ENCODE results near the gene NUMA1.

The NUMA1 gene

GRCh38 chr11:71999798-72000197 lies 80.5 kb downstream of the NUMA1 start:
- DNase-seq: no peak

DNA sequence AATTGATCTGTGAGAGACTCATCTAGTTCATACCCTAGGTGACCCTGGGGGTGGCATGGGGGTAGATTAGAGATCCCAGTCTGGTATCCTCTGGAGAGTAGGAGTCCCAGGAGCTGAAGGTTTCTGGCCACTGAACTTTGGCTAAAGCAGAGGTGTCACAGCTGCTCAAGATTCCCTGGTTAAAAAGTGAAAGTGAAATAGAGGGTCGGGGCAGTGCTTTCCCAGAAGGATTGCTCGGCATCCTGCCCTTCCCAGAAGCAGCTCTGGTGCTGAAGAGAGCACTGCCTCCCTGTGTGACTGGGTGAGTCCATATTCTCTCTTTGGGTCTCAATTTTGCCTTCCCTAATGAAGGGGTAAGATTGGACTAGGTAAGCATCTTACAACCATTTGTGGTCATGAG lies 81.0 kb downstream of the NUMA1 start:
- DNase-seq: no peak

DNA sequence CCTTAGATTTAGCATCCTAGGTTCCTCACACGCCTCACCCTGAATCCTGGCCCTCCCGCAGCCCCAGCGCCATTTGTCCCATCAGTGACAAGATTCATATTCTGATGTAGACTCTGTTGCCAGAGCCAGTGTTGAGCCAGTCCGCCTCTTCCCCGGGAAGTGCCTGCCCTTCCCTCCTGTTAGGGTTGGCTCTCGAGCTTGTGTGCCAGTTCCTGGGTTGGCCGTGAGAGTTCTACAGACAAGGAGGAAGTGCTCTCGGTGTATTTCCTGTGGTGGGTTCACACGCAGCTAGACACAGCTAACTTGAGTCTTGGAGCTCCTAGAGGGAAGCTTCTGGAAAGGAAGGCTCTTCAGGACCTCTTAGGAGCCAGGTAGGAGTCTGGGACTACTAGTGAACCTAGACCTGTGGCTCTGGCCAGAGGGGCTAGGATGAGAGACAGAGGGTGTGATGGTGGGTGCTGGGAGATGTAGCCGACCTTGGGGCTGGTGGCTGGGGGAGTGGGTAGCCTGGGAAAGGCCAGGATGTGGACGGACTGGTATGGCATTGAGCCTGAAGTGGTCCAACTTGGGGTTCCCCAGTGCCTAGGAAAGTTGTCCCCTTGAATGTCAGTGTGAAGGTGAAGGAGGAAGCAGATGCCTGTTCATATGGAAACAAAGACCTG lies 81.6 kb downstream of the NUMA1 start, which contains the start of gene IL18BP:
Gene IL18BP, plus strand, starts transcription at position 261 of the 662 bp plus-strand sequence. CDS start 1,076 bp downstream, outside the sequence.
- no peak for DNase-seq

DNA sequence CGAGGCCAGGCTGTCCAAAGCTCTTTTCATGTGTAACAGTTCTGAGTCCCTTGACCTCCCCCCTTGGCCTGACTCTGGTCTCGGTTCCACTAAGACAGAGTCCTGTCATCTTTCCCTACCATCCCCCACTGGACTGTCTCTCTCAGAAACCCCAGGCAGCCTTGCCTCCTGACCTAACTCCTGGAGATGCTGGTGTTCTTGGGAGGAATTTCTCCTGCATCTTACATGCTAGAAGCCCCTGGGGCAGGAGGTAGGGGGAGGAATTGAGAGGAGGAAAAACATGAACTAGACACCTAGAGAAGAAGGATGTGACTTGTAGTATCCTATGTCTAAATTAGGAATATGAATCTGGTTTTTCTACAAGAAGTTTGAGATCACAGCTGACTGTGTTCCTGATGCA lies 82.3 kb downstream of the NUMA1 start:
- no peak for DNase-seq

- DNase-seq: no peak
These were observed 82.7 kb downstream of the NUMA1 start for GRCh38 chr11:71997594-71997993.

GRCh38 chr11:71996946-71997345 lies 83.4 kb downstream of the NUMA1 start:
- no peak for DNase-seq

GRCh38 chr11:71996517-71996916 lies 83.8 kb downstream of the NUMA1 start:
- DNase-seq: no peak

GRCh38 chr11:71995726-71996291 lies 84.5 kb downstream of the NUMA1 start:
- no peak for DNase-seq

DNA sequence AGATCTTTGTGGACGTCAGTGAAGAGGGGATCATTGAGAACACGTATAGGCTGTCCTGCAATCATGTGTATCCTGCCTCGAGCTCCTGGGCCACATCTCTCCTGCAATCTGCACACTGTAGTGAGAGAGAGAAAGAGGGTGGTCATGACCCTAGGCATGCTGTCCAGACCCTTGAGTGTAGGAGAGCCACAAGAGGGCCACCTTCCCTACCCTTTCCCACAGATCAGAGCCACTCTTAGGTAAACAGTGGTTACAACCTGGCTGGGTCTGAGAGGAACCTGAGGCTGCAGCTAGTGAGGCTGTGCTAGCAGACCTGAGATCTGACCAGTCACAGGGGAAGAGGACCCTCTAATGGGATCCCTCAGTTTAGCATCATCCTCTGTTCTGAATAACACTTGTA lies 85.6 kb downstream of the NUMA1 start:
- DNase-seq: no peak

DNA sequence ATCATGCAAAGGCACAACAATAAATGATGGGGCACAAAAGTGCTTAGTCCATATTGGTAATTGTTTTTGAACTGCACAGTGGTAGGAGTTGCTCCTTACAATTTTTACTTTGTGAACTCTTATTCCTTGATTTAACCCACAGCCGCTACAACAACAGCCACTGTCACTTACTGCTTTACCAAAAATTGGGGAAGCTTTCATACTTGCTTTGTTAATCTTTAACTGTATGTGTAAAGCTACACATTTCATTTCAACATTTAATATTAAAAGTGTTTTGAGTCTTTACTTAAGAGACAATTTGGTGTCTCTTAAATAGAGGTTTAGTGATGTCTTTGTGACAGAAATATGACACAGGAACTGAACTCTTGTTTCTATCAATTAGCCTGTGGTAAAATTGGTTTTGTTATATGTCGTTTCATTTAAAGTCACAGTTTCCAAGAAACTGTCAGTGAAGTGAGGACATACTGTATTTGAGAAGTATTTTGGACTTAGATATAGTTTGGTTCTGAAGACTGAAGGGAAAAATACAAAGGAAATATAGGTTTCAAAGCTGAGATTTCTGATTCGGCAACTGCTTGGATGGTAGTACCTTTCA lies 88.1 kb downstream of the NUMA1 start:
- no peak for DNase-seq

DNA sequence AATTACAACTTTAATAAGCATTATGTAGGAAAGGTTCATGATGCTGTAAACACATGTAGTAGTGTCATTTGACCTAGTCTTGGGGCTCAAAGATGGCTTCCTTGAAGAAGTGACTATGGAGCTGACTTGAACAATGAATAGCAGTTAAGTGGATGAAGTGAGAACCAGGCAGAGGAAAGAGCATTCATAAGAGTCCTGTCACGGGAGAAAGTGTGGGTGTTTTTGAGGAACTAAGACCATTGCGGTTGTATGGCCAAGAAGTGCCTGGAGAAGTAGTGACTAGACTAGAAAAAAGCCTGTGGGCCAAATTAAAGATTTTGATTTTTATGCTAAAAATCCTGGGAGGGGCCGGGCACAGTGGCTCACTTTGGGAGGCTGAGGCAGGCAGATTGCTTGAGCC lies 88.8 kb downstream of the NUMA1 start:
- no peak for DNase-seq

- DNase-seq: no peak
These were observed 89.6 kb downstream of the NUMA1 start for GRCh38 chr11:71990701-71991100.

DNA sequence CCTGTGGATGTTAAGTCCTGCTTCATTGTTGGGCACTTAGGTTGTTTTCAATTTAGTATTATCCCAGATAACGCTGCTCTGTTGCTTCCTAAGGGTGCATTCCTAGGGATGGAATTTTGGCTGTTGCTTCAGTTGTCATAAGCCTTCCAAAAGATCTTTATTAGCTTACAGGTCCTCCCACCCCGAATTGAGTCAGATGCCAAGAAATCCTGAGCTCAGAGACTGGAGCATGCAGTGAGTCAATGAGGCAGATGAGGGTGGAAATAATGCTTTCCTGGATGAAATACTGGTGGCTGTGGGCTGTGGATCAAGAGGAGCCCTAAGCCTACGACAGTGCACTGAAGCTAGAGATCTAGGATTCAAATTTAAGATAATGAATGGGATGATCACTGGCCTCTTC lies 92.3 kb downstream of the NUMA1 start:
- DNase-seq: no peak

DNA sequence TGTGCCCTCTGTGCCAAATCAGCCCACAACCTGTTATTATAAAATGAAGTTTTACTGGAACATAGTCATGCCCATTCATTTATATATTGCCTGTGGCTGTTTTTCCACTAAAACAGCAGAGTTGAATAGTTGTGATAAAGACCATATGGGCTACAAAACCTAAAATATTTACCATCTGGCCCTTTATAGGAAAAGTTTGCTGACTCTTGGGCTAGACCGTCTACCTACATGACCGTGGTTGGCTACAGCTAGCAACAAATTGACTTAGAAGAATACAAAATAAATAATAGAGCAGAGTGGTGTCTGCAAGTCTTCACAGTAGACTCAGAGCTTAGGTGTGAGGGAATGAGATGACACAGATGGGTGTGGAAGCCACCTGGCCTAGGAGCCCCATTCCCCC lies 92.8 kb downstream of the NUMA1 start:
- DNase-seq: no peak

DNA sequence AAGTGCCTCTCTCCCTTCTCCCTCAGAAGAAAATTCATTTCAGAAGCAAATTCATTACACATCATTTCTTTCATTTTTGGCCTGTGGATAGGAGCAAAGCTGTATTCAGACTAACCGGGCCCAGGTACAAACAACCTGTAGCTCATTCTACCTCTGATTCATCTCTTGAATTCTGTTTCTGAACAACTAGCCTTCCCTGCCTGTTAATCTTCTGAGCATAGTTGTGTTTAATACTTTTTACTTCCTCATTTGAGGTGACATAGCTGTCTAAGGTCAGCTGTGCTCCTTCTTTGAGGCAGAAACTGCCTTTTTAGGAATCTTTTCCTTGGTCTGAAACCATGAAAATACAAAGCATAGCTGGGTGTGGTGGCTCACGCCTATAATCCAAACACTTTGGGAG lies 94.2 kb downstream of the NUMA1 start:
- no peak for DNase-seq

DNA sequence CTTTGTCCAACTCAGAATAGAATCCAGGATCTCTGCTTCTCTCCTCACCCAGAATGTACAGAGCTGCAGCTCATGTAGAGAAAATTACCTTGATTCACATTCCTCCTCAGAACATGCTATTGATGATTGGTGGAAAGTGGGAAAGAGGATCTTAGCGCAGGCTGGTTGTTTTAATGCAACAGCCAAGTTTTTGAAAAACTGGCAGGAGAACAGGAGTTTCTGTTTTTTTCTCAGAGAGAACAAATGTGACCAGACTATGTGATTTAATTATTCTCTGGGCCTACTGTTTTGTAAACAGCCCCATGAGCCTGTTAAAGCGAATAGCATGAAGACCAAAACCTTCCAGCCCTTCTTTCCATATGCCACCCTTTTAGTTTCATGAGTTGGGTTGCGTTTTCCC lies 100.7 kb downstream of the NUMA1 start:
- DNase-seq: no peak

DNA sequence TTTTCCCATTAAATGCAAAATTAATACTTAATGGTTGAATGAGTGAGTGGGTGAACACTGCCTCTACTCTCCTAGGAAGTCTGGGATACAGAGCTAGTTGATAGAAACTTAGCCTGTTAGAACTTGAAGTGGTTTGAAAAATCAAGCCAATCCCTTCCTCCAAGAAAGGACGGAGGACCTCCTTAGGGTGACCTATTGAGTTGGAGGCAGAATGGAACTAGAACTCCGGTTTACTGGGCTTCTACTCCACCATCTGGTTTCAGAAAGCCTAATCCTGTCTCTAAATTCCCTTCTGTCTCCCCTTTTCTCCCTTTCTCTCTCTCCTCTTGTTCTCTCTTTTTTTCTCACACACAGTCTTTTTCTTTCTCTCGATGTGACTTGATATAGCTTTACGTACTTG lies 101.2 kb downstream of the NUMA1 start:
- no peak for DNase-seq

DNA sequence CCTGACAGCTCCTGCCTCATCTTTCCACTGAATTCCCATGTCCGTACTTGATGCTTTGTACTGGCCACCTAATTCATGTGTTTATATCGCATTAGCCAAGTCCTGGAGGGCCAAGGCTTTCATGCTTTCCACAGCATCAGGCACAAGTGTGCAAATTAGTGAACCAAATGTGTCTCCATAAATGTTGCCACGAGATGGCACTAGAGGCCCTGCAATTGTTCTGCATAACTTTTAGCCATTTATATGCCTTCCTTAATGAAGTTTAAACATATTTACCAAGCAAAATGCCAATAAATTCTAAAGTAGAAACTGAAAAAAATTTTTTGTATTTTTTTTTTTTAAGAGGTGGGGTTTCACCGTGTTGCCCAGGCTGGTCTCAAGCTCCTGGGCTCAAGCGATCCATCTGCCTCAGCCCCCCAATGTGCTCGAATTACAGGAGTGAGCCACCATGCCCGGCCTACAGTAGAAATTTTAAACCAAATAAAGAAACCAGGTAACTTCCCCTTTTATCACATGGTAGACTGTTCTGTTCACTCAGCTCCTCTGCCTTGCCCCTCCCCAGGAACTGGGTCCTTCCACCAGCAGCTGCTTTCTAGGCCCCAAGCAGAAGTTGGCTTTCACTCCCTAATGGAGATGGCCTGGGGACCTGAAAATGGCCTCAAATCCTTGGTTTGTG lies 102.5 kb downstream of the NUMA1 start:
- DNase-seq: peak in 1 of 2 experiments; percentile 29

GRCh38 chr11:71977090-71977489 lies 103.3 kb downstream of the NUMA1 start:
- no peak for DNase-seq

DNA sequence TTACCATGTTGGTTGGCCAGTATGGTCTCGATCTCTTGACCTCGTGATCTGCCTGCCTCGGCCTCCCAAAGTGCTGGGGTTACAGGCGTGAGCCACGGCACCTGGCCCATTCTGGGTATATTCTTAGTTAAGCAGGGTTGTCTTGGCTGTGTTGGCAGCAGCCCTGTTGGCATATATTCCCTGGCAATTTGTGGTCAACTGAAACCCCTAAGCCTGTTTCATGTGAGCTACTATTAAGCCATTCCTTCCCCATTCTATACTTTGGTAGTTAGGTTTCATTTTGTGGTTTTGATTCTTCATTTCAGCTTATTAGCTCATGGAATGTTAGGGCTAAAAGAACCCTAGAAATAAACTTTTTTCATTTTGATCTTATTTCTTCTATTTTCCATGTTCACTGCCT lies 103.8 kb downstream of the NUMA1 start:
- DNase-seq: no peak

DNA sequence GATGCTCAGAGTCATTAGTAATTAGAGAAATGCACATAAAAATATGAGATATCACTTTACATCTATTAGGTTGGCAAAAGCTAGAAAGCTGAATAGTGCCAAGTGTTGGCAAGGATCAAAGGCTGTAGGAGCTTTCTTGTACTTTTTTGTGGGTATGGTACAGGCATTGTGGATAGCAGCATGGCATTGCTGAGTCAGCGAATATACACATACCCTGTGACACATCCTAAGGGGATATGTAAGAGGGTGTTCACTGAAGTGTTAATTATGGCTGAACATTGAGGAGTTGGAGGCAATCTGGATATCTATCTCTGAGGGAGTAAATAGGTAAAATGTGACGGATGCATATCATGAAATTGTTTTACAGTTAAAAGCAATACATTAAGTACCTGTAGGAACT lies 108.7 kb downstream of the NUMA1 start:
- no peak for DNase-seq

GRCh38 chr11:71964641-71965040 lies 115.7 kb downstream of the NUMA1 start:
- no peak for DNase-seq

DNA sequence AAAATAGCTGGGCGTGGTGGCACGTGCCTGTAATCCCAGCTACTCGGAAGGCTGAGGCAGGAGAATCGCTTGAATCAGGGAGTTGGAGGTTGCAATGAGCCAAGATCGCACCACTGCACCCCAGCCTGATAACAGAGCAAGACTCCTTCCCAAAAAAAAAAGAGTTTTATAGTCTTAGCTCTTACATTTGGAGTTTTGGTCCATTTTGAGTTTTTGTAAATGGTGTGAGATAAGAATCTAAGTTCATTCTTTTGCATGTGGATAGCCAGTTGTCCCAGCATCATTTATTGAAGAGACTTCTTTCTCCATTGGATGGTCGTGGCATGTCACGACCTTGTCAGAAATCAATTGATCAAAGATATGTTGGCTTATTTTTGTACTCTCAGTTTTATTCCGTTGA lies 116.9 kb downstream of the NUMA1 start:
- DNase-seq: no peak

- DNase-seq: no peak
These were observed 117.8 kb downstream of the NUMA1 start for GRCh38 chr11:71962428-71963038.

Measured in cerebellar nuclear complex (tissue), 1 donor.